SKM-1 treated with dmso at 0.1 percent for 144 hours (cell line): ENCODE results near the gene PIK3C2G.

Experiments
- DNase-seq: peaks from one replicate; lab custom pipeline; 2025; ENCODE audit not compliant: unreplicated experiment; lab: John Stamatoyannopoulos, UW

The PIK3C2G gene

GRCh38 chr12:18402872-18403611 lies 141.7 kb downstream of the PIK3C2G start:
- no peak for DNase-seq

GRCh38 chr12:18411453-18411852 lies 150.1 kb downstream of the PIK3C2G start:
- no peak for DNase-seq

GRCh38 chr12:18414671-18415070 lies 153.4 kb downstream of the PIK3C2G start:
- no peak for DNase-seq

GRCh38 chr12:18415227-18415626 lies 153.9 kb downstream of the PIK3C2G start:
- DNase-seq: no peak

- no peak for DNase-seq
These were observed 155.1 kb downstream of the PIK3C2G start for GRCh38 chr12:18416412-18416811.

- DNase-seq: no peak
These were observed 158.0 kb downstream of the PIK3C2G start for GRCh38 chr12:18419311-18419710.

GRCh38 chr12:18421867-18422266 lies 160.5 kb downstream of the PIK3C2G start:
- DNase-seq: no peak

GRCh38 chr12:18422871-18423270 lies 161.6 kb downstream of the PIK3C2G start:
- no peak for DNase-seq

- no peak for DNase-seq
These were observed 163.5 kb downstream of the PIK3C2G start for GRCh38 chr12:18424857-18425256.

GRCh38 chr12:18427520-18427919 lies 166.2 kb downstream of the PIK3C2G start:
- DNase-seq: no peak

- no peak for DNase-seq
These were observed 167.1 kb downstream of the PIK3C2G start for GRCh38 chr12:18428416-18428815.

GRCh38 chr12:18429366-18429765 lies 168.0 kb downstream of the PIK3C2G start:
- DNase-seq: no peak

- no peak for DNase-seq
These were observed 169.2 kb downstream of the PIK3C2G start for GRCh38 chr12:18430425-18431048.

- DNase-seq: no peak
These were observed 170.5 kb downstream of the PIK3C2G start for GRCh38 chr12:18431771-18432170.

- no peak for DNase-seq
These were observed 170.9 kb downstream of the PIK3C2G start for GRCh38 chr12:18432206-18432605.

GRCh38 chr12:18436170-18436569 lies 174.9 kb downstream of the PIK3C2G start:
- no peak for DNase-seq

GRCh38 chr12:18439541-18439940 lies 178.2 kb downstream of the PIK3C2G start:
- DNase-seq: no peak

- no peak for DNase-seq
These were observed 182.6 kb downstream of the PIK3C2G start for GRCh38 chr12:18443768-18444437.

GRCh38 chr12:18446061-18446644 lies 184.8 kb downstream of the PIK3C2G start:
- no peak for DNase-seq

- no peak for DNase-seq
These were observed 193.0 kb downstream of the PIK3C2G start for GRCh38 chr12:18454330-18454729.

- DNase-seq: no peak
These were observed 195.0 kb downstream of the PIK3C2G start for GRCh38 chr12:18456344-18456743.

- no peak for DNase-seq
These were observed 196.0 kb downstream of the PIK3C2G start for GRCh38 chr12:18457362-18457761.
